HK-2 (cell line): Measurements from ENCODE around the gene MFN2.

Source experiments
- DNase-seq: peaks from one replicate; pipeline ENCODE4 v3.0.0-alpha.2; 2018; ENCODE audit not compliant: unreplicated experiment

MFN2 gene

DNA sequence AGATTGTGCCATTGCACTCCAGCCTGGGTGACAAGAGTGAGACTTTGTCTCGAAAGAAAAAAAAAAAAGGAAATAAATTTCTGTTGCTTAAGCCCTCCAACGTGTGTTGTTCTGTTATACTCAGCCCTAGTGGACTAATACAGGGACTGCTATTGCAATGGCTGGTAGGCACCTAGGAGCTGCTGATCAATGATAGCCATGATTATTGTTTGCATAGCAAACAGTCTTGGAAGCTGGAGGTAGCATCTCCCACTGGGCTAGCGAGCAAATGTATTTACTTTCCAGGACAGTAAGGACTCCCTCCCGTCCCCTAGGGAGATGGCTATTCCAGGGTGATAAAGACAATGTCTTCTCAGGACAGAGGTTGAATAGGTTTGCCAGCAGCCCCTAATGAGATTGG lies 69.4 kb downstream of the MFN2 start:
- no peak for DNase-seq

DNA sequence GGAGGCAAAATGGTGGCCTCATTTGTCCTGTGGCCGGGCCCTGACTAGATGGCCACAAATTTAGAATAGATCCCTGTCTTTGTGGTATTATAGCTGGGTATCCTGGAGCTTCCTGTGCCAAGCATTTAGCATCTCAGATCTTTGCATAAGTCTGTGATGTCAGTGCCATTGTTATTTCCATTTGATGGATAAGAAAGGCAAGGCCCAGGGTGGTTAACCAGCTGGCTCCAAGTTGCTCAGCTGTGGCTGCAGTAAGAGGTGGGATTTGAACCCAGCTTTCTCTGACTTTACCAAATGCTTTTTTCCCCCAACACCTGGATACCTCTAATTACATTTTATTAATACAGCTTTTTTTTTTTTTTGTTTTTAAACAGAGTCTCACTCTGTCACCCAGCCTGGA lies 71.1 kb downstream of the MFN2 start:
- no peak for DNase-seq

DNA sequence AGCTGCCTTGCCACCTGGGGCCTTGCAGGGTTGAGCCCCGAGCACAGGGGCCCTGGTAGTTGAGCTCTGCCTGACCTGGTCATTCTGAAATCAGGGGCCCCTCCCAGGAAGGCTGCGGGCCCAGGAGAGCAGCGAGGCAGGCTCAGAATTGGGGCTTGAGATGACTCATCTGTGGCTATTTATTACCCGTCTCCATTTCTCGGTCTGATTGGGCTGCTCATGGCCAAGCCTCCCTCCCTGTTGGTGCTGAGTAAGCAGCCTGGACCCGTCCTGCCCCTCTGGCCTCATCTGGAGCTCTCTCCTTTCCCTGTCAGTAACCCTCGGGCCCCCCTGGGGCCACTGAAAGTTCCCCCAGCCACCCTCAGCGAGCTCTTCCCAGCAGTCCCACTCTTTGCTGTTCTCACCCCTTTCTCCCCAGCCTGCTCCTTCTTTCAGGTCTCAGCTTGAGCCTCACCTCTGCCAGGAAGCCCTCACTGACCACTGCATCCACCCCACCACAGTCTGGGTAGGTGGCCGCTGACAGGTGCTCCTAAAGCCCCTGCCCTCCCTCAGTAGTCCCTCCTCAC lies 71.8 kb downstream of the MFN2 start:
- peak; percentile 76 for DNase-seq

DNA sequence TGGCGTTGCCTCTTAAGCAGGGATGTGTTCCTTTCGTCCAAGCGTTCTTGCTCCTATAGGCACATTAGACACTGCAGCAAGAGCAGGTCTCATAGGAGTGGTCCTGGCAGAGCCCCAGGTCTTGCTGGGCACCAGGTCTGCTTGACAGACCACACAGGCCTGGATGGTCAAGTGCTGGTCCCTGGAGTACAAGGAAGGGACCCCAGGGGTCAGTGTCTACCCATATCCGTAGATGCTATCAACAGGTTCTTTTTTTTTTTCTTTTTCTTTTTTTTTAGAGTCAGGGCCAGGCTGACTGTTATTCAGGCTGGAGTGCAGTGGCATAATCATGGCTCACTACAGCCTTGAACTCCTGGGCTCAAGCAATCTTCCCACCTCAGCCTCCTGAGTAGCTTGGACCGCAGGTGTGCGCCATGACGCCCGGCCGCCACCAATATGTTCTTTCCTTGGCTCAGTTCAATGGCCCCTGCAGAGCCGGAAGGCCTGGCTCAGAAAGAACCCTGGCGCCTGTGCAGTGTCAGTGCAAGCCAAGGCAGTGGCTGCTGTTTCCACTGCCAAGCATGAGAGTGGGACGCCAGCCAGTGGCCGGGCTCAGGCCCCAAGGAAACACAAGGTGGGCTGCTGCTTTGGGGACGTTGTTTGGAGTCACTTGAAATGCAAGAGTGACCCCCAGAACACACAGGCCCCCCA lies 72.9 kb downstream of the MFN2 start:
- DNase-seq, result no peak

DNA sequence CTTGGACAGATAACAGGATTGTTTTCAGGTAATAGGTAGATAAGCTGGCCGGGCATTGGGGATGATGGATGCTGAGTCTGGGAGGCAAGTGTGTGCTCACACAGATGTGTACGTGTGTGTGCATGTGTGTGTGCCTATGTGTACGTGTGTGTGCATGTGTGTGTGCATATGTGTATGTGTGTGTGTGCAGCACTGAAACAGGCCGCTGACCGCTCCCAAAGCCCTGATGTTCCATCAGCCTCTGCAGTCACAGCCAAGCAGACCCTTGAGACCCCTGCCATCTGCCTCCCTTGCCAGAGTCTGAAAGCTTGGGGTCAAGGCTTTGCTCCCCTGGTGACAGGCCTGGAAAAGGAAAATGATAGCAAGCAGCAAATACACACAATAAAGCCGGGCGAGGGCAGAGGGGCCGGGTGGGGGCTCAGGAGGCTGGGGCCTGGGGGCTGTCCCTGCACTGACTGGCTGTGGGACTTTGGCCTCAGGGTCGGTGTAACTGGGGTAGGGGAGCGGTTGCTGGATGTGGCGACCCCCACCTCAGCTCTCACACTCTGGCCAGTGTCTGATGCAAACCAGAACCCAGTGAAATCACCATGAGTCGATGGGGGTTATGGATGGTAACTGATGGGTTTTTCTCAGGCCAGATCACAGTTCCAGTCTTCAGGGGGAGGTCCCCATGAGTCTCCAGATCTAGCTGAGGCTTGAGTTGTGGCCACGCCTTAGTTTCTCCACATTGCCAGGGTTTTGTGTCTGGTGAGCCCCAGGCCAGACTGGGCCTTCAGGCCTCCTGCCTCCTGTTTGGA lies 73.7 kb downstream of the MFN2 start:
- no peak for DNase-seq

DNA sequence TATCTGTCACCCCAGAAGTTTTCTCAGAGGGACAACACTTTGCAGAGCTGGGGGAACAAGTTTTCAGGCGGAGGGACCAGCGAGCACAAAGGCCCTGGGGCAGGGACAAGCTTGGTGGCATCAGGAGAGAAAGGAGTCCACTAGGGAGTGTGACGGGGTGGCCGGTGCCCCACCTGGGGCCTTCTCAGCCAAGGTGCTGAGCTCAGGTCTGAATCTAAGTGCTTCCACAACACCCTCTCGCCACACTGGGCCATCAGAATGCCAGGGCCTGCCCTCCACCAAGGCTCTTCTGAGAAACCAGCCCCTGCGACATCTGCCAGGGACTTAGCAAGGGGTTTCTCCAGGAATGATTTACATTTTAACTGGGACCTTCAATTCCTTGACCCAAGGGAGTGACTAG lies 75.0 kb downstream of the MFN2 start:
- DNase-seq, result no peak

DNA sequence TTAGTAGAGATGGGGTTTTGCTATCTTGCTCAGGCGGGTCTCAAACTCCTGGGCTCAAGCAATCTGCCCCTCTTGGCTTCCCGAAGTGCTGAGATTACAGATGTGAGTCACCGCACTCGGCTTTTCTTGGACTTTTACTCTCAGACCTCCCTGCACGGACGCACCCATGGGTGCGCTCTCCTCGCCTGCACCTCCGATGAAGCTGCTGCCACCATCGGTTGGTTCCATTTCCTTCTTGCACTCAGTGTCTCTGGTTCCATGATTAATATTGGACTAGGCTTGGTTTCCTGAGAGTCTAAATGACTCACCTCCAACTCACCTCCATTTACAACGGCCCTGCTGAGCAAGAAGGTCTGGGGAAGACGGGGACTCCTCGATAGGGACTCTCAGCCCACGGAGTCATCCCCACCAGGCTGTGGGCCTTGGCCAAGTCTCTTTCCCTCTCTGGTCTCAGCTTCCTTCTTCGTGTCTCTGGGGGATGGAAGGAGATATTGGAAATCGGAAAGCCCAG lies 76.1 kb downstream of the MFN2 start:
- DNase-seq, result no peak

DNA sequence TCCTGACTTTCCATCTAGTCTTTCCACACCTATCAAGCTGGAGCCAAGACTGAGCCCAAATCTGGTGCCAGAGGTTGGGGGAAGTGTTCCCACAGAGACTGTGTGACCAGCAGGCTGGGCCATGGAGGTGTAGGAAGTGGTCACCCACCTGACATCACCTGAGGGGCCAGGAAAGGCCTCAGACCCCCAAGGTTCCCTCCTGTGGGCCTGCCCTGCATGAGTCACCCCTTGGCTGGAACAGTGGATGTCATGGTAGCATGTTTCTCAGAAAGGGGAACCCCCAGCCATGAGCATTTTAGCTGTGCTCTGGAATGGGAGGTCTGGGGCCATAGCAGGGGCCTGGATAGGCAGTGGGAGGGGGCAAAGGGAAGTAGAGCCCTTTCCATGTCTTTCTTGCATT lies 77.1 kb downstream of the MFN2 start:
- no peak for DNase-seq

DNA sequence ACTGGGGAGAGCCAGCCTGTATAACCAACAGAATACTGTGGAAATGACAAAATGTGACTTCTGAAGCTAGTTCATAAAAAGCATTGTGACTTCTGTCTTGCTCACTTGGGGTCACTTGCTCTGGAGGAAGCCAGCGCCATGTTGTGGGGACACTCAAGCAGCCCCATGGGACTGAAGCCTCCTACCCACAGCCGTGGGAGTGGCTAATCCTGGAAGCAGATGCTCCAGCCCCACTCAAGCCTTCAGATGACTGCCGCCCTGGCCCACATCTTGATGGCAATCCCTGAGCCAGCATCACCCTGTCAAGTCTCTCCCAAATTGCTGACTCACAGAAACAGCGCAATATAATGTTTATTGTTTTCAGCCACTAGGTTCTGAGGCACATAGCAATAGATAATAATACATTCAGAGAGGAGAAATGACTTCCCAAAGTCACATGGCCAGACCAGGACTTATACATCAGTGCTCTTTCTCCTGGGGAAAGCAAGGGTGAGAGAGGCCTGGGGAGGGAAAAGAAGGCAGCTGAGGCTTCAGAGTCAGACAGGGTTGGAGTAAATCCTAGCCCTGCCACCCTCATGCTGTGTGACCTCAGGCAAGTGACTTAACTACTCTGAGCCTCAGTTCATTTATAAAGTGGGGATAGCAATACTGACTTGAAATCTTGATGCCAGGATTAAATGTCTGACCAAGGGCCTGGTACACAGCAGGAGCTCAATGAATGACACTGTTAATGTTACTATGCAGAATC lies 77.9 kb downstream of the MFN2 start:
- DNase-seq, result no peak

DNA sequence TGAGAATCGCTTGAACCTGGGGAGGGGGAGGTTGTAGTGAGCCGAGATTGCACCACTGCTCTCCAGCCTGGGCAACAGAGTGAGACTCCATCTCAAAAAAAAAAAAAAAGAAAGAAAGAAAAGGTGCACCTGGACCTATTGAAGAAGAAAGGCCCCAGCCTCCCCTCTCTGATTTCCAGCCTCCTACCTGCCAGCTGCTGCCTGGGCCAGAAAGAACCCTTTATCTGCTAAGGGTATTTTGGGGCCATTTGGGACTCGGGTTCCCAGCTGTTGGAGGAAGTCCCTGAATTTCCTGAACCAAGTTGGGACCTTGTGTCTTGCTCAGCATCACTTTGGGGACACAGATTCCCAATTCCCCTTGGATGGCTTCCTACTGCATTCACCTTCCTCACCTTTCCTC lies 79.0 kb downstream of the MFN2 start:
- no peak for DNase-seq

DNA sequence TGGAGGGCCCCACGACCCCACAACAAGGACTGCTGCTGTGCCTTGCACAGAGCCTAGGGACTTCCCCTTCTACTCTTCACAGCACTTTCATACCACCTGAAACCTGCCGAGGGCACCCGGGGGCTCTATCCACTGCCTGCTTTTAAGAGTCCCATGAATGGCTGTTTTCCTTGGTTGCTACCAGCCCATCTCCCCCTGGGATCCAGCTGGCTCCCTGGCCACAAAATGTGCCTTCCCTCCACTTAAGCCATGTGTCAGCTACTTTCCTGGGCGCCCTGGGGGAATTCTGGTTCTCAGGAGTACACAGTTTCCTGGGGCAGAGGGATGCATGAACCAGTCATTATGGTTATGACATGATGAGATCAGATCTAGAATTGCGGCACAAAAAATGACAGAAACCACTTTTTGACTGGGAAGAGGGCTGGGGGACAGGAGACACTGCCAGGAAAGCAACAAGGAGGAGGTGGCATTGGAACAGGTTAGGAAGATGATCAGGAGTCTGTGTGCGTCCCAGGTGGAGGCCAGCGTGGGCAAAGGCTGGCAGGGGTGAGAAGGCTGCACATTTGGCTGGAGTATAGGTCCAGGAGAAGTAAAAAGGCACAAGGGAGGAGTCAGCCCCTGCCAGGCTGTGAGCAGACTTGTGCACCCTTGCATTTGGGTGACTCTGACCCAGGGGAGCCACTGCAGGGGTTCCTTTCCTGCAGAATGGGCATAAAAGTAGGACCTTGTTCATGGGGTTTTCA lies 79.6 kb downstream of the MFN2 start:
- DNase-seq, result no peak

DNA sequence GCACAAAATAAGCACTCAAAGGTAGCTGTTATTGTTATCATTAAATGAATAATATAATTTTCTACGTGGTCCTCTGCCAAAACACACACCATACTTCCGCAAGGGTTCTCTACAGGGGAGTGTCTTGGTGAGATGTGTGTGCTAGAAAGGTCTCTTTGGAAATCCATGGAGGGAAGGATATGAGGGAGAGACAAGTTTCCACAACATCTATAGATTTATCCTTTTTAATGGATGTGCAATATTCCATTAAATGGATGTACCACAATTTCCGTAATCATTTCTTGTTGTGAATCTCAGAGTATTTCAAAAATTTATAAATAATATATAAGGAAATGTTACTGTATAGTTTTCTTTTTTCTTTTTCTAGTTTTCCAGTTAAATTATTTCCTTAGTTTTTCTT lies 80.3 kb downstream of the MFN2 start:
- no peak for DNase-seq
